ENCODE measurements around the gene MSRB1. TPM values are rescaled to one million over a fixed set of nuclear protein-coding genes. Genes with fewer than 3 reads are reported as not detected.
A peak's percentile ranks its signal among the peaks of the same experiment; 100 is the strongest.
"Not testable (repeated sequence)": the region's sequence is repeated elsewhere in the genome, so short reads cannot be mapped to it uniquely, and the experiment has no call there.

Gene MSRB1
- total RNA-seq, 1 donor from 2014 or later, result 16.6 TPM

- no peak overlapping the region for H3K27ac Mint-ChIP-seq
- intact Hi-C loops (cut with micrococcal nuclease), result no loop called here
- POLR2A ChIA-PET, result no interaction called here
- no peaks in the 10 kb centered on the region for H3K9me3 Mint-ChIP-seq
- no peak overlapping the region for H3K4me3 Mint-ChIP-seq
- TF ChIP-seq, protein P1, sequence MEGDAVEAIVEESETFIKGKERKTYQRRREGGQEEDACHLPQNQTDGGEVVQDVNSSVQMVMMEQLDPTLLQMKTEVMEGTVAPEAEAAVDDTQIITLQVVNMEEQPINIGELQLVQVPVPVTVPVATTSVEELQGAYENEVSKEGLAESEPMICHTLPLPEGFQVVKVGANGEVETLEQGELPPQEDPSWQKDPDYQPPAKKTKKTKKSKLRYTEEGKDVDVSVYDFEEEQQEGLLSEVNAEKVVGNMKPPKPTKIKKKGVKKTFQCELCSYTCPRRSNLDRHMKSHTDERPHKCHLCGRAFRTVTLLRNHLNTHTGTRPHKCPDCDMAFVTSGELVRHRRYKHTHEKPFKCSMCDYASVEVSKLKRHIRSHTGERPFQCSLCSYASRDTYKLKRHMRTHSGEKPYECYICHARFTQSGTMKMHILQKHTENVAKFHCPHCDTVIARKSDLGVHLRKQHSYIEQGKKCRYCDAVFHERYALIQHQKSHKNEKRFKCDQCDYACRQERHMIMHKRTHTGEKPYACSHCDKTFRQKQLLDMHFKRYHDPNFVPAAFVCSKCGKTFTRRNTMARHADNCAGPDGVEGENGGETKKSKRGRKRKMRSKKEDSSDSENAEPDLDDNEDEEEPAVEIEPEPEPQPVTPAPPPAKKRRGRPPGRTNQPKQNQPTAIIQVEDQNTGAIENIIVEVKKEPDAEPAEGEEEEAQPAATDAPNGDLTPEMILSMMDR (IDR thresholded peaks at IDR 0.05), result no peak
- DNase-seq (no peak), ATAC-seq (ENCODE audit: low read depth) (no peak)
- peaks cover 39% of the 10 kb centered on the region for H3K27me3 Mint-ChIP-seq
- H3K4me1 Mint-ChIP-seq, result peaks cover 5% of the 10 kb centered on the region
- CTCF ChIA-PET, result no interaction called here
- no peaks in the 10 kb centered on the region for H3K36me3 Mint-ChIP-seq (ENCODE audit: low read depth)
Measured at GRCh38 chr16:1922357-1922756, 20.6 kb downstream of the MSRB1 start.

DNA sequence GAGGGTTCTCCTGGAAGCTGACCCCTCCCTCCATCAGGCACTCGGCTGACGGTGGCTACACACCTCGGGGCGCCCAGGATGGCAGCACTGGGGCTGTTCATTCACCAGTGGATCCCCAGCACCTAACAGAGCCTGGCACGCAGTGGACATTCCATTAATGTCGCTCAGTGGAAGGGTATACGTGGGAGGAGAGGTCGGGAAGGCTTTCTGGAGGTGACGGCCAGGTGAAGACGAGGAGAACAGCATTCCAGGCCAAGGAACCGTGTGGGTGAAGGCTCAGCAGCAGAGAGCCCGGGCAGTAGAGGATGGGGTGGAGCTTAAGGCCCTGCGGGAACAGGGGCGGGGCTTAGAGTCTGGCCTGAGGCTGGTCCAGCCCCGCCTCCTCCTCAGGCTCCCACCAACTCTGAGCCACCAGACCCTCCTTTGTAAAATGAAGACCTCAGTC, 22.2 kb downstream of the MSRB1 start:
- TF ChIP-seq, protein P1 (IDR thresholded peaks at IDR 0.05), result no peak
- no peak for DNase-seq
- ChIA-PET CTCF (no interaction called here), POLR2A (interaction anchor here (0.7 kb wide), 1 partner anchor 80 kb away, joined by 3 read pairs; no protein-coding TSS in a partner anchor)
- intact Hi-C loops (cut with micrococcal nuclease), result no loop called here
- H3K36me3 Mint-ChIP-seq (ENCODE audit: low read depth), result no peaks in the 10 kb centered on the region
- no peak overlapping the region for H3K27ac Mint-ChIP-seq
- H3K4me3 Mint-ChIP-seq, result no peak overlapping the region
- H3K9me3 Mint-ChIP-seq, result no peaks in the 10 kb centered on the region
- peaks cover 48% of the 10 kb centered on the region for H3K27me3 Mint-ChIP-seq
- peaks cover 5% of the 10 kb centered on the region for H3K4me1 Mint-ChIP-seq
- ATAC-seq (ENCODE audit: low read depth), result peak; percentile 37

DNA sequence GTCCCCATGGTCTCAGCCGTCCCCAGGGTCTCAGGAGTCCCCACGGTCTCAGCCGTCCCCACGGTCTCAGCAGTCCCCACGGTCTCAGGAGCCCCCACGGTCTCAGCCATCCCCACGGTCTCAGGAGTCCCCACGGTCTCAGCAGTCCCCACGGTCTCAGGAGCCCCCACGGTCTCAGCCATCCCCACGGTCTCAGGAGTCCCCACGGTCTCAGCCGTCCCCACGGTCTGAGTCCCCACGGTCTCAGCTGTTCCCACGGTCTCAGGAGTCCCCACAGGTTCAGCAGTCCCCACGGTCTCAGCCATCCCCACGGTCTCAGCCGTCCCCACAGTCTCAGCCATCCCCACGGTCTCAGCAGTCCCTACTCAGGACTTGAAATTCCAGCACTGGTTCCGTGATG, 22.9 kb downstream of the MSRB1 start:
- H3K36me3 Mint-ChIP-seq (ENCODE audit: low read depth); H3K27ac Mint-ChIP-seq; POLR2A ChIA-PET; H3K9me3 Mint-ChIP-seq; CTCF ChIA-PET; ATAC-seq (ENCODE audit: low read depth); H3K4me3 Mint-ChIP-seq; H3K4me1 Mint-ChIP-seq; intact Hi-C loops (cut with micrococcal nuclease); DNase-seq: not testable (repeated sequence)
- peaks cover 49% of the 10 kb centered on the region for H3K27me3 Mint-ChIP-seq

DNA sequence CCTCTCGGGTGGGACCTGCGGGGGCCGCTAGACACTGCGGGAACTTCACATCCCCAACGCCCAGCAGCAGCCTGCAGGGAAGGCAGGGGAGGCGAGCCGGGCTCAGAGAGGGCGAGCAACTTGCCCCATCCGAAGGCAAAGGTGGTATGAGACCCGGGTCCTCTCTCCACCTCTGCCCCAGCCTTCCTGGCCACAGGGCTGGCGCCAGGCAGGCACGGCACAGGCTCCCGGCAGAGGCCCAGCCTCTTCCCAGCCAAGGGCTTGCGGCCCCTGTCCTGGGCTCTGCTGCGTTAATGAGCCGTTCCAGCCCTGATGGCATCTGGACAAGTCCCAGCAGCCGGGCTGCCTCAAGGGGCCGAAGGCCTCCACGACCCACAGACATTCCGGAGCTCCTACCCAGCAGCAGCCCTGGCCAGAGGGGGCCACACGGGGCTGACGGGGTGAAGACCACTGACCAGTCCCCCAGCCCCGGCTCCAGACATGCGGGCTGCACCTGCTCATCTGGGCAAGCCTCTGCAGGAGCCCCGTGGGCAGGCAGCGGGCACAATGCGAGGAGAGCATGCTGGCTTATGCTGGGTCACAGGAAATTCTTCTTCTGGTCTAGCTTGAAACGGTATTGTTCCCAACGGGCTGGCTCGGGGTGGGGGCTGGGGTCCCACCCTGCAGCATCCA, 23.5 kb downstream of the MSRB1 start:
- TF ChIP-seq, protein P1 (IDR thresholded peaks at IDR 0.05), result no peak
- ChIA-PET POLR2A (no interaction called here), CTCF (no interaction called here)
- no peak for ATAC-seq (ENCODE audit: low read depth)
- Mint-ChIP-seq H3K27me3 (peaks cover 47% of the 10 kb centered on the region), H3K4me1 (peaks cover 5% of the 10 kb centered on the region), H3K9me3 (no peaks in the 10 kb centered on the region), H3K36me3 (ENCODE audit: low read depth) (no peaks in the 10 kb centered on the region), H3K4me3 (no peak overlapping the region), H3K27ac (no peak overlapping the region)
- no peak for DNase-seq
- intact Hi-C loops (cut with micrococcal nuclease), result no loop called here

- Mint-ChIP-seq H3K4me3 (no peak within 1 kb of the TSS), H3K27ac (no peak within 1 kb of the TSS), H3K9me3 (no peaks in the 10 kb centered on the region), H3K27me3 (peaks cover 44% of the 10 kb centered on the region), H3K4me1 (peaks cover 5% of the 10 kb centered on the region), H3K36me3 (ENCODE audit: low read depth) (no peaks in the 10 kb centered on the region)
- ChIA-PET CTCF (no interaction called here), POLR2A (no interaction called here)
- DNase-seq, result no peak
- ATAC-seq (ENCODE audit: low read depth), result no peak
- TF ChIP-seq, protein P1 (IDR thresholded peaks at IDR 0.05), result no peak
- intact Hi-C loops (cut with micrococcal nuclease), result no loop called here
Measured at GRCh38 chr16:1918351-1919326, 24.4 kb downstream of the MSRB1 start, which contains the start of gene HS3ST6. HS3ST6 (minus strand) TSS chr16:1918415; CDS start chr16:1918323, 92 bp downstream.

Data from activated B cell treated with CpG ODN at 0.5 μM for 24 hours (primary cell).